SK-N-SH (cell line): ENCODE results near the gene HERC4.
A peak's percentile ranks its signal among the peaks of the same experiment; 100 is the strongest.

Experiments used
- EP300 ChIP-seq, 2 experiments: IDR thresholded peaks; 2 replicates each; pipeline versions ENCODE4 v1.4.0 to v1.6.1; 2012; ENCODE audit warnings: borderline replicate concordance in 1 of 2, low read depth in 1 of 2, low read length in 1 of 2
- EZH2phosphoT487 ChIP-seq: fragments of 200-600 bp; sonication (generic); IDR thresholded peaks from 2 replicates; pipeline ENCODE4 v1.6.1; 2017; ENCODE audit warnings: low read depth, mixed run types, mild to moderate bottlenecking, antibody characterized with exemption, moderate library complexity, borderline replicate concordance
- FOSL2 ChIP-seq: IDR thresholded peaks from 2 replicates; pipeline ENCODE4 v1.4.0; 2012; ENCODE audit warnings: low read depth, mild to moderate bottlenecking, moderate library complexity, borderline replicate concordance
- FOXM1 ChIP-seq: IDR thresholded peaks from 2 replicates; pipeline ENCODE4 v1.4.0; 2012; ENCODE audit warnings: low read depth, mild to moderate bottlenecking
- GATA2 ChIP-seq: sonication (generic); formaldehyde crosslinking; IDR thresholded peaks from 2 replicates; pipeline ENCODE4 v1.5.0; 2020; ENCODE audit warnings: mild to moderate bottlenecking, missing genetic modification reagents
- JUND ChIP-seq: IDR thresholded peaks from 2 replicates; pipeline ENCODE4 v1.4.0; 2012
- POLR2AphosphoS5 ChIP-seq: IDR thresholded peaks from 2 replicates; pipeline ENCODE4 v1.6.1; 2012; ENCODE audit warnings: low read depth, low read length
- RCOR1 ChIP-seq: fragments of 150-350 bp; IDR thresholded peaks from 2 replicates; pipeline ENCODE4 v1.6.1; 2017; ENCODE audit warnings: antibody characterized with exemption, low read length
- SIN3A ChIP-seq: IDR thresholded peaks from 2 replicates; pipeline ENCODE4 v1.6.1; 2012; ENCODE audit warnings: low read depth, mild to moderate bottlenecking, low read length, moderate library complexity, borderline replicate concordance
- TF ChIP-seq, protein P1 (sequence below): fragments of 200-600 bp; sonication (generic); IDR thresholded peaks from 2 replicates; pipeline ENCODE4 v1.6.1; 2017; ENCODE audit warnings: antibody characterized with exemption, mild to moderate bottlenecking, moderate library complexity
- TF ChIP-seq, protein P2 (sequence below): IDR thresholded peaks from 2 replicates; pipeline ENCODE4 v1.6.1; 2012; ENCODE audit warnings: mild to moderate bottlenecking, low read depth, low read length, moderate library complexity
- TF ChIP-seq, protein P3 (sequence below): IDR thresholded peaks from 2 replicates; pipeline ENCODE4 v1.4.0; 2012; ENCODE audit warnings: low read depth, borderline replicate concordance

DNA sequence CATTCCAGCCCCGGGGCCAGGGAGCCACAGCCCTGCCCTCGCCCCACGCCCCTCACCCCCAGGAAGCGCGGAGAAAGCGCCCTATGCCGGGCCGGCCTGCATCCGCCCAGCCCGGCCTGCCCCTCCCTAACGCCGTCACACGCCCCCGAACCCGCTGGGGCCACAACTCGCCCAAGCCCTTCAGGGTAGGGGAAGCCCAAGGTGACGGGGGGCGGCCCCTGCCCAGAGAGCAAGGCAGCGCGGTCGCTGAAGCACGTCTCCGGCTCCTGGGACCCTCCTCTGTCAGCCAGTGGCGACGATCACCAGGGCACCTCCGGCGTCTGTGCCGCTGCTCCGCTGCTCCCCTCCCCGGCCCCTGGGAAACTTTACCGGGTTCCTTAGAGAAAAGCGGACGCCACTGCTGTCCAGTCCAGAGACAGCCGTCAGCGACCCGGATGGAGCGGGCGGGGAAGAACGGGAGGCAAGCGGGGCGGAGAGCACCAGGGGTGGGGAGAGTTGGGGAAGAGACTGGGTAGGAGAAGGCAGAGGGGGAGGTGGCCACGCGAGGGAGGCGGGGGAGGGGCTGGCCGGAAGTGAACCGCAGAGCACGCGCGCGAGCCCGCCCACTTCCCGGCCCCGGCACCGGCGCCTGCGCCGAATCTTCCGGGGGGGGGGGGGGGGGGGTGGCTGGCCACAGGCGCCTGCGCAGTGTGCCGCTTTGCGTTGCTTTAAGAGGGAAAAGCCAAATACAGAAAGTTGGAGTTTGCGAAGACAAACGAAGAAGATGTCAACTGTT, at the start of gene HERC4:
- TF ChIP-seq, protein P1, sequence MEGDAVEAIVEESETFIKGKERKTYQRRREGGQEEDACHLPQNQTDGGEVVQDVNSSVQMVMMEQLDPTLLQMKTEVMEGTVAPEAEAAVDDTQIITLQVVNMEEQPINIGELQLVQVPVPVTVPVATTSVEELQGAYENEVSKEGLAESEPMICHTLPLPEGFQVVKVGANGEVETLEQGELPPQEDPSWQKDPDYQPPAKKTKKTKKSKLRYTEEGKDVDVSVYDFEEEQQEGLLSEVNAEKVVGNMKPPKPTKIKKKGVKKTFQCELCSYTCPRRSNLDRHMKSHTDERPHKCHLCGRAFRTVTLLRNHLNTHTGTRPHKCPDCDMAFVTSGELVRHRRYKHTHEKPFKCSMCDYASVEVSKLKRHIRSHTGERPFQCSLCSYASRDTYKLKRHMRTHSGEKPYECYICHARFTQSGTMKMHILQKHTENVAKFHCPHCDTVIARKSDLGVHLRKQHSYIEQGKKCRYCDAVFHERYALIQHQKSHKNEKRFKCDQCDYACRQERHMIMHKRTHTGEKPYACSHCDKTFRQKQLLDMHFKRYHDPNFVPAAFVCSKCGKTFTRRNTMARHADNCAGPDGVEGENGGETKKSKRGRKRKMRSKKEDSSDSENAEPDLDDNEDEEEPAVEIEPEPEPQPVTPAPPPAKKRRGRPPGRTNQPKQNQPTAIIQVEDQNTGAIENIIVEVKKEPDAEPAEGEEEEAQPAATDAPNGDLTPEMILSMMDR, result no peak
- TF ChIP-seq FOSL2, result 0 out of 2 replicates have a peak, but pooled peaks have one; percentile 1
- TF ChIP-seq, protein P2, sequence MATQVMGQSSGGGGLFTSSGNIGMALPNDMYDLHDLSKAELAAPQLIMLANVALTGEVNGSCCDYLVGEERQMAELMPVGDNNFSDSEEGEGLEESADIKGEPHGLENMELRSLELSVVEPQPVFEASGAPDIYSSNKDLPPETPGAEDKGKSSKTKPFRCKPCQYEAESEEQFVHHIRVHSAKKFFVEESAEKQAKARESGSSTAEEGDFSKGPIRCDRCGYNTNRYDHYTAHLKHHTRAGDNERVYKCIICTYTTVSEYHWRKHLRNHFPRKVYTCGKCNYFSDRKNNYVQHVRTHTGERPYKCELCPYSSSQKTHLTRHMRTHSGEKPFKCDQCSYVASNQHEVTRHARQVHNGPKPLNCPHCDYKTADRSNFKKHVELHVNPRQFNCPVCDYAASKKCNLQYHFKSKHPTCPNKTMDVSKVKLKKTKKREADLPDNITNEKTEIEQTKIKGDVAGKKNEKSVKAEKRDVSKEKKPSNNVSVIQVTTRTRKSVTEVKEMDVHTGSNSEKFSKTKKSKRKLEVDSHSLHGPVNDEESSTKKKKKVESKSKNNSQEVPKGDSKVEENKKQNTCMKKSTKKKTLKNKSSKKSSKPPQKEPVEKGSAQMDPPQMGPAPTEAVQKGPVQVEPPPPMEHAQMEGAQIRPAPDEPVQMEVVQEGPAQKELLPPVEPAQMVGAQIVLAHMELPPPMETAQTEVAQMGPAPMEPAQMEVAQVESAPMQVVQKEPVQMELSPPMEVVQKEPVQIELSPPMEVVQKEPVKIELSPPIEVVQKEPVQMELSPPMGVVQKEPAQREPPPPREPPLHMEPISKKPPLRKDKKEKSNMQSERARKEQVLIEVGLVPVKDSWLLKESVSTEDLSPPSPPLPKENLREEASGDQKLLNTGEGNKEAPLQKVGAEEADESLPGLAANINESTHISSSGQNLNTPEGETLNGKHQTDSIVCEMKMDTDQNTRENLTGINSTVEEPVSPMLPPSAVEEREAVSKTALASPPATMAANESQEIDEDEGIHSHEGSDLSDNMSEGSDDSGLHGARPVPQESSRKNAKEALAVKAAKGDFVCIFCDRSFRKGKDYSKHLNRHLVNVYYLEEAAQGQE, result no peak; the same call in 1 of the 2 replicates
- peak; percentile 59; the same call in 1 of the 2 replicates for TF ChIP-seq SIN3A
- no peak for TF ChIP-seq EZH2phosphoT487
- no peak for TF ChIP-seq FOXM1
- TF ChIP-seq GATA2 (CRISPR knock-in tag), result no peak
- peak; percentile 7; the same call in 1 of the 2 replicates for TF ChIP-seq RCOR1
- no peak for TF ChIP-seq JUND
- 0 out of 4 replicates have a peak, but pooled peaks of 1 of the 2 experiments have one; percentile 3 for TF ChIP-seq EP300 (IDR thresholded peaks at IDR 0.05; ENCODE audit: borderline replicate concordance in 1 of 2, low read depth in 1 of 2, low read length in 1 of 2)
- TF ChIP-seq, protein P3, sequence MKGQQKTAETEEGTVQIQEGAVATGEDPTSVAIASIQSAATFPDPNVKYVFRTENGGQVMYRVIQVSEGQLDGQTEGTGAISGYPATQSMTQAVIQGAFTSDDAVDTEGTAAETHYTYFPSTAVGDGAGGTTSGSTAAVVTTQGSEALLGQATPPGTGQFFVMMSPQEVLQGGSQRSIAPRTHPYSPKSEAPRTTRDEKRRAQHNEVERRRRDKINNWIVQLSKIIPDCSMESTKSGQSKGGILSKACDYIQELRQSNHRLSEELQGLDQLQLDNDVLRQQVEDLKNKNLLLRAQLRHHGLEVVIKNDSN, result no peak
- TF ChIP-seq POLR2AphosphoS5, result peak; percentile 76
